Esophagus muscularis mucosa (tissue), 4 donors: ENCODE measurements around the gene GAS7.

Source experiments
- EP300 ChIP-seq: sonication (generic); formaldehyde crosslinking; IDR thresholded peaks from one replicate; pipeline ENCODE4 v1.6.1; 2017; ENCODE audit warnings: antibody characterized with exemption
- POLR2AphosphoS5 ChIP-seq, 2 donors: sonication (generic); formaldehyde crosslinking; IDR thresholded peaks; one replicate each; pipeline ENCODE4 v1.6.1; 2017; ENCODE audit warnings: antibody characterized with exemption in 2 of 2
- TF ChIP-seq, protein P1 (sequence below), 3 experiments: fragments of 200-600 bp in 2 of 3; fragments of 450-650 bp in 1 of 3; sonication (generic) in 2 of 3; IDR thresholded peaks; one replicate each; pipeline ENCODE4 v1.5.1; 2017 to 2019; ENCODE audit warnings: antibody characterized with exemption in 3 of 3, mild to moderate bottlenecking in 2 of 3, moderate library complexity in 1 of 3

- TF ChIP-seq, protein P1, sequence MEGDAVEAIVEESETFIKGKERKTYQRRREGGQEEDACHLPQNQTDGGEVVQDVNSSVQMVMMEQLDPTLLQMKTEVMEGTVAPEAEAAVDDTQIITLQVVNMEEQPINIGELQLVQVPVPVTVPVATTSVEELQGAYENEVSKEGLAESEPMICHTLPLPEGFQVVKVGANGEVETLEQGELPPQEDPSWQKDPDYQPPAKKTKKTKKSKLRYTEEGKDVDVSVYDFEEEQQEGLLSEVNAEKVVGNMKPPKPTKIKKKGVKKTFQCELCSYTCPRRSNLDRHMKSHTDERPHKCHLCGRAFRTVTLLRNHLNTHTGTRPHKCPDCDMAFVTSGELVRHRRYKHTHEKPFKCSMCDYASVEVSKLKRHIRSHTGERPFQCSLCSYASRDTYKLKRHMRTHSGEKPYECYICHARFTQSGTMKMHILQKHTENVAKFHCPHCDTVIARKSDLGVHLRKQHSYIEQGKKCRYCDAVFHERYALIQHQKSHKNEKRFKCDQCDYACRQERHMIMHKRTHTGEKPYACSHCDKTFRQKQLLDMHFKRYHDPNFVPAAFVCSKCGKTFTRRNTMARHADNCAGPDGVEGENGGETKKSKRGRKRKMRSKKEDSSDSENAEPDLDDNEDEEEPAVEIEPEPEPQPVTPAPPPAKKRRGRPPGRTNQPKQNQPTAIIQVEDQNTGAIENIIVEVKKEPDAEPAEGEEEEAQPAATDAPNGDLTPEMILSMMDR (IDR thresholded peaks at IDR 0.05), result no peak
- TF ChIP-seq POLR2AphosphoS5 (IDR thresholded peaks at IDR 0.05) (no peak), EP300 (no peak)
Observed at GRCh38 chr17:10243883-10244844, 45.8 kb upstream of the GAS7 start.
